Measurements from ENCODE around the gene ZNF335.
"Not testable (repeated sequence)": the region's sequence is repeated elsewhere in the genome, so short reads cannot be mapped to it uniquely, and the experiment has no call there.

ZNF335 gene

DNA sequence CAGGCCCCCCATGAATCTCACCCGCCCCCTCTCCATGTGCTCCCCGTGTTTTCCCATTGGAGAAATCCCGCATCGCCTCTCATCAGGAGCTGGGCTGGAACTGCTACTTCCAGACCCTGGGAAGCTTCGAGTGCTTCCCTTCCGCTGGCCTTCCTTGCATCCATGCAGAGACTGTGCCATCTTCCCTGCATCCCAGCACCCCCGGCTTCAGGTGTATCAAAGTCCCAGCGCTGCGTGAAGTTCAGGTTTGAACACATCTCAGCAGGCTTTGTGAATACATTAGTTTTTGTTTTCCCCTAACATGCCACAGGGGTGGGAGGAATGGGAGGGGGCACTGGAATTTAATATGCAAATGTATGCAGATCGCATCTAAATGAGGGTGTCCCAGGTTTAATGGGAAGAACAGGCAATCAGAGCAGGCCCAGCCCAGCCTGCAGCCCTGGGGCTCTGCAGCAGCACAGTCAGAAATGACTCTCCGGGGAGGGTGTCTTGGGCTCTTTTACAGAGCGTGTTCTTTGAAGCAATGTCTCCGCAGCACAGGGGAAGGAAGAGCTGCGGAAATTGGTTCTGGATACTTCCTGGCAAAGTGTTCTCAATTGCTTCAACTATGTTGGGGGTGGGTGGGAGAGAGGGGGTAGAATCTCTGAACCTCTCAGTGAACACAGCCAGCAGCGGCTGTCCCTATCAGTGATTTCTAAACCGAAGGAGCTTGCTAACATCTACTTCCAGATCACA, 28.4 kb upstream of the ZNF335 start:
- no peak for DNase-seq

DNA sequence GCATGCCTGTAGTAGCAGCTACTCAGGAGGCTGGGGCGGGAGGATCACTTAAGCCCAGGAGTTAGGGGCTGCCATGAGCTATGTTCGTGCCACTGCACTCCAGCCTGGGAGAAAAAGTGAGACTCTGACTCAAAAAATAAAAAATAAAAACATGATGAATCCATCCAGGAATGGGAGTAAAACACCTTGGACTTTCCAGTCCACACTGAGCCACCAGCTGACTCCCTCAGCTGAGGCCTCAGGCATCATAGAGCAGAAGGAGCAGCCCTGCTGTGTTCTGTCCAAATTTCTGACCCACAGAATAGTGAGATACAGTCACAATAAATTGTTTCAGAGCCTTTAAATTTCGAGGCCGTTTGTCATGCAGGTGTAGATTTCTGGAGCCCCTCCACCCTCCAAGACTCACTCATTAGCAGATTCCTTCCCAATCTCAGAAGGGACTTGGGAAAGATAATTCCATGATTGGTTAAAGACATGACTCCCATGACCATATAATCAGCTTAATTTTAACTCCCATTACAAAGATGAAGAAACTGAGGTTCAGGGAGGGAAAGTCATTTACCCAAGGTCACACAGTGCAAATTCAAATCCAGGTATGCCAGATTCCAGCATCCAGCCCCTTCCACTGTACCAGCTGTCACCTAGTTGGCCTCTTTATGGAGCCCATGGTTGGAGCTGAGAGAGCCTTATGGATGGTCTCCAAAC, 27.7 kb upstream of the ZNF335 start:
- no peak for DNase-seq

DNA sequence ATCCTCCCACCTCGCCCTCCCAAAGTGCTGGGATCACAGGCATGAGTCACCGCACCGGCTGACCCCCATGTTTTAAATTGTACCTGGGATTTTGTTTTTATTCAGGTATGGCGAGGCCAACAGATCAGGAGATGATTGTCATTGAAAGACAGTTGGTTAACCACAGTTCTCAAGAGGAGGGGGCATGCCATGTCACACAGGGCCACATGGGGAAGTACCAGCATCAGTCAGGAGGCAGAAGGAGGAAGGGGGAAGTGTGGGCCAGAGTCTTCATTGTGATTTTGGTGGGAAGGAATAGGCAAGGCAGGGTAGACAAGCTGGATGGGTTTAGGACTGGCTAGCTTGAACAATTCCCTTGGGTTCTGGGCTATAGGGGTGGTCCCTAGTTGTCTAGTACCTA, 26.8 kb upstream of the ZNF335 start:
- no peak for DNase-seq

DNA sequence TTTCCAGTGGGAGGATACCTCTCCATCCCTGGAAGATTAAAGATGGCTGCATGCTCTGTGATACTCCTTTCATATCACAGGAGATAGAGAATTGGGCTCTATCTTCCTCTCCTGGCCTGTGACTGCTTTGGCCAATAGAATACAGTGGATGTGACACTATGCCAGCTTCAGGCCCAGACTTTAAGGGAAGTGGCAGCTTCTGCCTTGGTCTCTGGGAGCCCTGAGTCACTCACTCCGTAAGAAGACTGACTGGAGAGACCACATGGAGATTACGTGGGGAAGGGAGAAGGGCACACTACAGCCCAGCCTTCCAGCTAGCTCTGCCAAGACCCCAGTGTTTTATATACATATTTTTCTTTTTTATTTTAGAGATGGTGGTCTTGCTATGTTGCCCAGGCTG, 26.3 kb upstream of the ZNF335 start:
- no peak for DNase-seq

DNA sequence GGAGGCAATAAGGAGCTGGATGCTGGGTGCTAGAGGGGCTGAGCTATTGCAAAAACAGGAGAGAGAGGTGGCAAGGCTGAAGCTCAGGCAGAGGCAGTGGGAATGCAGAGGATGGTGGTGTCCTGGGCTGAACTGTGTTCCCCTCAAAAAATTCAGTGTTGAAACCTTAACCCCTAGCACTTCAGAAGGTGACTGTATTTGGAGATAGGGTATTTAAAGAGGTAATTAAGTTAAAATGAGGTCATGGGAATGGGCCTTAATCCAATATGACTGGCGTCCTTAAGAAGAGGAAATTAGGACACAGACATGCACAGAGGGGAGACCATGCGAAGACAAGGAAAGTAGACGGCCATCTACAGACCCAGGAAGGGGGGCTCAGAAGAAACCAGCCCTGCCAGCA, 25.2 kb upstream of the ZNF335 start:
- no peak for DNase-seq

DNA sequence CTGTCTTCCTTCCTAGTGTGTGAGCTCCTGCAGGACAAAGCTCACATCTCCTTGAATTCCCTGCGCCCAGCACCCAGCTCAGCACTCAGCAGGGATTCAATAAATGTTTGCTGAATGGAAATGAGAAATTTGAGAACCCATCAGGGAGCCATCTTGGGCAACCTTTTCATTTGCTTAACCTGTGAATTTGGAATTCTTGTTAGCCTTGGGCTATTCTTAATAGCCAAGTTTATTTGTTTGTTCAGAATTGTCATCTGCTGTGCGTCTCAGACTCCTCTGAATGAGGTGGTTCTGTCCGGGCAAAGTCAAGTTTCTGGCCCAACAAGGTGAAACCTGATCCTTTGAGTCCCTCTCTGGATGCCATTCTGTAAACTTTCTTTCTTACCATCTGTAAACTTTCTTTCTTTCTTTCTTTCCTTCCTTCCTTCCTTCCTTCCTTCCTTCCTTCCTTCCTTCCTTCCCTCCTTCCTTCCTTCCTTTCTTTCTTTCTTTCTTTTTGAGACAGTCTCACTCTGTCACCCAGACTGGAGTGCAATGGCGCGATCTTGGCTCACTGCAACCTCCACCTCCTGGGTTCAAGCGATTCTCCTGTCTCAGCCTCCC, 23.6 kb upstream of the ZNF335 start:
- DNase-seq, result not testable (repeated sequence)

DNA sequence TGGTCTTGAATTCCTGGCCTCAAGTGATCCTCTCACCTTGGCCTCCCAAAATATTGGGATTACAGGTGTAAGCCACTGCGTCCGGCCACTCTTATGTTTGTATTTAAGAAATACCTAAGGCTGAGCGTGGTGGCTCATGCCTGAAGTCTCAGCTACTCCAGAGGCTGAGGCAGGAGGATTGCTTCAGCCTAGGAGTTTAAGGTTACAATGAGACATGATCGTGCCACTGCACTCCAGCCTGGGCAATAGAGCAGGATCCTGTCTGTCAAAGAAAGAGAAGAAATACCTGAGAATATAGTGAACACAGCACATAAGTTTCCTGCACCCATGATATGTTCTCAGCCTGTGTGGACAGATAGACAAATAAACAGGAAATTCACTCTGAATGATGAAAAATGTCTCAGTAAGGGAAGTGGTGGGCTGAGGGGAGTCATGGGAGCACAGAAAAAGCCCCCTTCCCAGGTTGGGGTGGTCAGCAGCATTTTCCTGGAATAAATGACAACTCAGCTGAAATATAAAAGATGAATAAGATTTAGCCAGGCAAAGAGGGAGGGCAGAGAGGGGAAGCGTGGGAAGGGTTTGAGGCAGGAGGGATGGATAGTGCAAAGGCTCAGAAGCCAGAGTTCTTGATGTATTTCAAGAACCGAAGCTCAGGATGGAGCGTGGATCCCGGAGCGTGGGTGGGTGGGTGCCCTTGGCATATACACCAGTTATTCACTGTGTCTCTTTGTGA, 22.9 kb upstream of the ZNF335 start:
- DNase-seq, result no peak

DNA sequence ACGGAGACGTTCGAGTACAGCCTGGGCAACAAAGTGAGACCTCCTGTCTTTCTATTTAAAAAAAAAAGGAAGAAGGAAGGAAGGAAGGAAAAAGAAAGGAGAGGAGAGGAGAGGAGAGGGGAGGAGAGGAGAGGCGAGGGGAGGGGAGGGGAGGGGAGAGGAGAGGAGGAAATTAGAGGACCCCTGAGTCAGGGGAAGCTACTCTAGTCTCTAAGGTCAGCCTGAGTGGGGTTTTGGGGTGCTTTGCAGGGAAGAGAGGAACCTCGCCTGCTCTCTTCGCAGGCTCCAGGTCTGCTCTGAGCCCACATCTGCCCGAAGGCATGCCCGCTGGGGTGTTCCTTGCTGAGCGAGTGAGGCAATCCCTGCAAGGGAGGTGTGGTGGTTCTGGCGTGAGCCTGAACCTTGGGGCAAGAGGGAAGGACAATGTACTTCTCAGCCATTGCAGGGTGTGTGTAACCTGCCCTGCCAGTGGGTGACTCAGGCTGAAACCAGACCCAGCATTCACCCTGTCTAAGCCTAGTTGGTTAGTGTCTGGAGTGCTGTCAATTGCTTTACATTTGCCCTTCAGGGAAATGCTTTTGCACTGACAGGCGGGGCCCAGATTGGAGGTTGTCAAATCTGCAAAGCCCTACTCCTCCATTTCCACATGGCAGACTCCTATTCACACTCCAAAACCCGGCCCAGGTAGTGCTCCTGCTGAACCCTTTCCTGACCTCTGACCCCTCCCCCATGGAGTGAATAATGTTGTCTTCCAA, 21.4 kb upstream of the ZNF335 start:
- no peak for DNase-seq

DNA sequence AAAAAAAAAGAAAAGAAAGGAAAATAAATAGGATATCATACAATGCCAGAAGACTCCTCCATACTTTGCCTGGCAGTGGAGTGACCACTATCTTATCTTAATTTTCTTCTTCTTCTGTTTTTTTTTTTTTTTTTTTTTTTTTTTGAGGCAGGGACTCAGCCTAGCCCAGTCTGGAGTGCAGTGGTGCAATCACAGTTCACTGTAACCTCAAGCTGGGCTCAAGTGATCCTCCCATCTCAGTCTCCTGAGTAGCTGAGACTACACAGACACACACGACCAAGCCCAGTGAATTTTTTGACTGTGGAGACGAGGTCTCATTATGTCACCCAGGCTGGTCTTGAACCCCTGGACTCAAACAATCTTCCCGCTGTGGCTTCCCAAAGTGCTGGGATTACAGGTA, 19.6 kb upstream of the ZNF335 start:
- DNase-seq, result no peak

DNA sequence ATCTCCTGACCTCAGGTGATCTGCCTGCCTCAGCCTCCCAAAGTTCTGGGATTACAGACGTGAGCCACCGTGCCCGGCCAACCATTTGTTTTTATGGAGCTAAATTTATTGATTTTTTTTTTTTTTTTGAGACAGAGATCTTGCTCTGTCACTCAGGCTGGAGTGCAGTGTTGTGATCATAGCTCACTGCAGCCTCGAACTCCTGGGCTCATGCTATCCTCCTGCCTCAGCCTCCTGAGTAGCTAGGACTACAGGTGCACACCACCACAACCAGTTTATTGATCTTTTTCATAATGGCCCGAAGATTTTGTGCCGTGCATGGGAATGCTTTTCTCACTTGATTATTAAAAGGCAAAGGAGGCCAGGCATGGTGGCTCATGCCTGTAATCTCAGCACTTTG, 16.8 kb upstream of the ZNF335 start:
- DNase-seq, result not testable (repeated sequence)

DNA sequence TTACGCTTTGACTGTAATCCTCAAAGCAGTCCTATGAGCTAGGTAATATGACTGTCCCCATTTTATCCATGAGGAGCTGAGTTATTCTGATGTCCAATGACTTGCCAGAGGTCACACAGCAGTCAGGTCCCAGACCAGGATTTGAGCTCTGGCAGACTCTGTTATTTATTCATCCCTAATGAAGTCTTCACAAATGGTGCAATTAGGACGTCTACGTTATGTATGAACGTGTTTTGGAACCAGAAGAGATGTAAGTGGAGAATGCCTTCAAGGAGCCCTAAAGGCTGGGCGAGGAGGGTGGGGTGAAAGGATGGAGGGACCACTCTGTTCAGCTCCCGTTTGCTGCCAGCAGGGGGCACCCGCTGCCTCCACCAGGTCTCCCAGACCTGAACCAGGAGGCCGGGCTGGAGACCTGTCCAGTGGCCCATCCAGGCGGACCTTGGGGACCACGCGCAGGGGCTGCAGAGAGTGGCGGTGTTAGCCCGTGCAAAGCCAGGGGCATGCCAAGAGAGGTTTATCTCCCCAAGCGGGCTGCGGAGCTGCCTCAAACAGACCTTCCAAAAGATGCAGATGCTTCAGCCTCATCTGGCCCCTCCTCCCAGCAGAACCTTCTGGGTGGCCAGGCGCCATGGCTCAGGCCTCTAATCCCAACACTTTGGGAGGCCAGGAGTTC, 15.2 kb upstream of the ZNF335 start:
- DNase-seq, result peak; percentile 60

DNA sequence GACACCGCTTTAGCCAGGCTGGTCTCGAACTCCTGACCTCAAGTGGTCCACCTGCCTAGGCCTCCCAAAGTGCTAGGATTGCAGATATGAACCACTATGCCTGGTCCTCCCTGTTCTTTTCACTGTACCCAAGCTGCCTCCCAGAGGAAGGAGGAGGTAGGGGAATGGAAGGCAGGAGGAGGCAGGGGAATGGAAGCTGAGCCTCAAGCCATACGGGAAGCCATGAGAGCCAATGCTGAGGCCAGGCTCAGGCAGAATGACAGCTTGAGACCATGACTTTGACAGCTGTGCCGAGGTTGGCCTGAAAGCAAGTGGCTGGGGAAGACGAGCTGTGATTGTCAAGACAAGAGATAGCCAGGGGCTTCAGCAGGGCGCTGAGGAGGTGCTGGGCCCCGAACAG, 13.6 kb upstream of the ZNF335 start:
- DNase-seq, result no peak

DNA sequence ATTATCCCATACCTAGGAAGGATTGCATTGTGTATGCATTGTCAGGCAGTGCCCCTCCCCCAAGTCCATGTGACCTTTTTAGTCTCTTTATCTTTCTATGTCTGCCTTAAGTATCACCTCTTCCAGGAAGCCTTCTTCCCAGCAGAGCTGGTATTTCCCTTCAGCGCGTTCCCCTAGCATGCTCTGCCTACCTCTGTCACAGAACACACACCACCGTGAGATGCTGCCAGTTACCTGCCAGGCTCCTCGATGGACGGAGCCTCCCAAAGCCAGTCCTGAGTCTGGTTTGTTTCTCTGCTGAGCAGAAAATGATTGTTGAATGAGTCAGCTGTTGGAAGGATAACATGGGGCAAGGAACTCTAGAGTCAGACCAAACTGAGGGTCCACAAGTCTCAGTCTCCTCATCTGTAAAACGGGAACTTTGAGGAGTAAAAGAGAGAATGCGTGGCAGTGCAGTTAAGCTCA, 11.3 kb upstream of the ZNF335 start:
- DNase-seq, result no peak

DNA sequence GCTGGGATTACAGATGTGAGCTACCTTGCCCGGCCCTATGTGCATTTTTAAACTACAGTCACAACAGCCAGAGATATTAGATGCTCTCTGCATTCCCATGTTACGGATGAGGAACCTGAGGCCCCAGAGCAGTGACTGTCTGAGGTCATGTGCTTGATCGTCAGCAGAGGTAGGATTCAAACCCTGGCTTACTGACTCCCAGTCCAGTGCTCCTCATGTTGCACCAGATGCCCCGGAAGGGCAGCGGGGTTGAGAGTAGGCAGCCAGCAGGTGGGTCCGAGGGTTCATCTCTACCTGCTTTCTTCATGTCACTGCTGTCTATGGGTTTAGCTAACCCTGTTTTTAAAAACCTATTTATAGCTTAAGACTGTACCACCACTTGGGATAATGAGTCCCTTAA, 9.3 kb upstream of the ZNF335 start:
- no peak for DNase-seq

DNA sequence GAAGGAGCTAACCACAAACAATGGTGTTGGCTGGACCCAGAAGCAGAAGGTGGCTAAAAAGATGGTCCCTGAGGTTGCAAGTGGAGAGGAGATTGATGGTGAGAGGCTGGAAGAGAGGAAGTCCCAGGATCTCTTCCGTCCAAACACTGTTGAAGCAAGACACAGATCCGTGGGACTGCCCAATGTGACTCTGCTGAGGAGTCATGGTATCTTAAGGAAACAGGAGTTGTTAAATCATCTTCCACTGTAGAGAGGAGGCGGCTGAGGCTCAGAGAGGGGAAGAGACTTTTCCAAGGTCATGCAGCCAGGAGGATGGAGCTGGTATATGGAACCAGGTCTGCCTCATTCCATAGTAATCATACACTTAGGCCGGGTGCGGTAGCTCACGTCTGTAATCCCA, 4.1 kb upstream of the ZNF335 start:
- no peak for DNase-seq

DNA sequence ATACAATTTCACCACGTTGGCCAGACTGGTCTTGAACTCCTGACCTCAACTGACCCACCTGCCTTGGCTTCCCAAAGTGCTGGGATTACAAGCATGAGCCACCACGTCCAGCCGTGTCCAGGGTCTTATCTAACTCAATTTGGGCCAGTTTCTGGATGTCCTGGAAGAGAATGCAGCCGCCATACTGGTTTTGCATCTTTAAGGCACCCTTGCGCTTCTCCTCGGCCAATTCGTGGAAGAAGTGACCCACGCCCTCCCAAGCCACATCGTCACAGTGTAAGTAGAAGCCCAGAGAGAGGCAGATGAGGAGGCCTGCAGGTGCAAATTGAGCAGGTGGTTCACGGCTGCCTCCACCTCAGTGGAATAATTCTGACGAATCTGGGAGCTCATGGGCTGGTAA, 3.7 kb upstream of the ZNF335 start:
- DNase-seq, result no peak

DNA sequence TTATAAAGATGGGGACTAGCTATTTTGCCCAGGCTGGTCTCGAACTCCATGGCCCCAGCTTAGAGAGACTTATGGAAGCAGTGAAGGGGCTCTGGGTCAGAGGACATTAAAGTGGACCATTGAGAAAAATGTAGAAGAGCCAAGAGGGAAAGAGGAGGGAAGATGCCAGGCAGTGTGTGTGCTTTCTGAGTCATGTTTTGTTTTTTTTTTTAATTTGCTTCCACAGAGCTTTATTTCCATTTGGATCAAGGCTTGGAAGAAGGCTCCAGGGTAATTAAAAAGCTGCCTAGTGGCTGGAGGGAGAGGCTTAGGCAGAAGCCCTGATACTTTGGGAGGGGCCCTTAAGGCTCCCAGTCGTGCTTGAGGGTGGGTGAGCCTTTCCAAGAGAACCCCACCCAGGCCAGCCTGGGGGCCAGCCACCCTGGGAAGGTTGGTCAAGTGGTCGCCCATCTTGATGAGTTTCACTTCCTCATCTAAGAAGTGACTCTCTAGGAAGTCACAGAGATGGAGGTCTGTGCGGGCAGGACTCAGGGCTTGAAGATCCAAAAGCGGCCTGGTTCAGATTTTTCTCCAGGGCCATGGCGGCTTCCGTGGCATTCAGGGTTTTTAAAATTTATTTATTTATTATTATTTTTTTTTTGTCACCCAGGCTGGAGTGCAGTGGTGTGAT, 3.0 kb upstream of the ZNF335 start:
- DNase-seq, result no peak

DNA sequence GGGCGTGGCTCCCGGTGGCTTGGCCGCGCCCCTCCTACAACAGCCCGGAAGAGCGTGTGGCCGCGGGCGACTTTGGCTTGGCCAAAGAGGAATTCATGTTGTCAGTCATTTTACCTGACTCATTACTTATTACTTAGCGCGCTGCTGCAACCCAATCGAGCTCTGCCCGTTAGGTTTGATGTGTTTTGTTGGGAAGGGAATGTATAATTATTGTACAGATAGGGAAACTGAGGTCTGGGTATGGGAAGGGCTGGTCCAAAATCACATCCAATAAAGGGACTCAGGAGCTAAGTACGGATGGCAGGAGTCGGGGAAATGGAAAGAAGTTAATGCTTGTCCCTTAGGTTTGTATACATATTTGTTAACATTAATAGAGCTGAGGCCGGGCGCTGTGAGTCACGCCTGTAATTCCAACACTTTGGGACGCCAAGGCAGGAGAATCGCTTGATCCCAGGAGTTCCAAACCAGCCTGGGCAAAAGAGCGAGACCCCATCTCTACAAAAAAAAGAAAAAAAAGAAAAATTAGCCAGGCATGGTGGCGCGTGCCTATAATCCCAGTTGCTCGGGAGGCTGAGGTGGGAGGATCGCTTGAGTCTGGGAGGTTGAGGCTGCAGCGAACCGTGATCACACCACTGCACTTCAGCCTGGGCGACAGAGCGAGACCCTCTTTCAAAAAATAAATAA, 639 bp upstream of the ZNF335 start:
- no peak for DNase-seq

DNA sequence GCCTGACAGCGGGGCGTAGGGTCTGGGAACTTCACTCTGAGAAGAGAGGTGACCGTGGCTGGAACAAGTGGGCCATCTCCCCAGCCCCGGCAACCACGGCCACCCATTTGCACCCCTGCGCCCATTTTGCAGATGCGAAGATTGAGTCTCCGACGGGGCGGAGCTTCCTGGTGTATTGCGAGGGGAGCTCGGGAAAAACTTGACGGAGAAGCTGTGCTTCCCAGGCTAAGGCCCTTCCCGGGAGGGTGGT, 653 bp downstream of the ZNF335 start:
- DNase-seq, result no peak

DNA sequence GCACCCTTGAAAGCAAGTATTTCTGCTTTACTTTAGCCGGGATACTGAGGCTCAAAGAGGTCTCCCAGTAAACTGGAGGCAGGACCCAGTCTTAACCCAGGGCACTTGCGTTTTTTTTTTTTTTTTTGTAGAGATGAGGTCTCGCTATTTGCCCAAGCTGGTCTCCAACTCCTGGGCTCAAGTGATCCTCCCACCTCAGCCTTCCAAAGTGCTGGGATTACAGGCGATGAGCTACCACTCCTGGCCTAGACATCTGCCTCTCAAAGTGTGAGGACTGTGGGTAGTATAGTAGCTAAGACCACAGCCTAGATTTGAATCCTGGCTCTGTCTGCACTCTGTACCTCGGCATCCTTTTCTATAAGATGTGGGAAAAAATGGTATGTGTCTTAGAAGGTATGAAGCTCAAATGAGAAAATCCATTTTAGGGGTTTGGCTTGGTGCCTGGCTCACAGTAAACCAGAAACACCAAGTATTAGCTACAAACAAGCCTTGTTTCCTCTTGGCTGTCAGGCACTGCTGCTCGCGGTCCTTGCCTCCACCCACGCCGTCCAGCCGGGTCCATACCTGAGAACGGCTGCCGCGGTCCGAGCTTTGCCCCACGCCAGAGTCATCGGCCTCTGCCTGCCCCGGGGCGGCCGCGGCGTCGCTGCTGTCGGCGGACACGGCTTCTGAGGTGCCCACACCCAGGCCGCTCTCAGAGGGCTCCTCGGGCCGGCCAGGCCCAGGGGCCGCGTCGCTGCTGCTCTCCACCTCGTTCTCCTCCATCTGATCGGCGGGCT, 1.2 kb downstream of the ZNF335 start:
- DNase-seq, result no peak

Data from activated CD4-positive, alpha-beta T cell treated with anti-CD3 and anti-CD28 coated beads for 1 hour (primary cell).